Neural cell (in vitro differentiated cells): ENCODE measurements around the gene BICD1.

Experiments
- CTCF ChIP-seq: fragments of 450-650 bp; IDR thresholded peaks from 2 replicates; pipeline ENCODE4 v1.5.1; 2014; ENCODE audit warnings: antibody characterized with exemption, mild to moderate bottlenecking, moderate library complexity; ENCODE audit not compliant: poor library complexity, severe bottlenecking
- EP300 ChIP-seq: fragments of 450-650 bp; conservative IDR thresholded peaks from 2 replicates; pipeline ENCODE4 v1.6.1; 2014; ENCODE audit warnings: antibody characterized with exemption, mild to moderate bottlenecking, moderate library complexity; ENCODE audit not compliant: poor library complexity, severe bottlenecking

- TF ChIP-seq CTCF, result no peak
- no peak for TF ChIP-seq EP300
These were observed 42.9 kb upstream of the BICD1 start for GRCh38 chr12:32063796-32064195.
